Measurements from ENCODE around the gene CYP2A7.
"Not testable (repeated sequence)": the region's sequence is repeated elsewhere in the genome, so short reads cannot be mapped to it uniquely, and the experiment has no call there.

CYP2A7 gene, protein sequence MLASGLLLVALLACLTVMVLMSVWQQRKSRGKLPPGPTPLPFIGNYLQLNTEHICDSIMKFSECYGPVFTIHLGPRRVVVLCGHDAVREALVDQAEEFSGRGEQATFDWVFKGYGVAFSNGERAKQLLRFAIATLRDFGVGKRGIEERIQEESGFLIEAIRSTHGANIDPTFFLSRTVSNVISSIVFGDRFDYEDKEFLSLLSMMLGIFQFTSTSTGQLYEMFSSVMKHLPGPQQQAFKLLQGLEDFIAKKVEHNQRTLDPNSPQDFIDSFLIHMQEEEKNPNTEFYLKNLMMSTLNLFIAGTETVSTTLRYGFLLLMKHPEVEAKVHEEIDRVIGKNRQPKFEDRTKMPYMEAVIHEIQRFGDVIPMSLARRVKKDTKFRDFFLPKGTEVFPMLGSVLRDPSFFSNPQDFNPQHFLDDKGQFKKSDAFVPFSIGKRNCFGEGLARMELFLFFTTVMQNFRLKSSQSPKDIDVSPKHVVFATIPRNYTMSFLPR

DNA sequence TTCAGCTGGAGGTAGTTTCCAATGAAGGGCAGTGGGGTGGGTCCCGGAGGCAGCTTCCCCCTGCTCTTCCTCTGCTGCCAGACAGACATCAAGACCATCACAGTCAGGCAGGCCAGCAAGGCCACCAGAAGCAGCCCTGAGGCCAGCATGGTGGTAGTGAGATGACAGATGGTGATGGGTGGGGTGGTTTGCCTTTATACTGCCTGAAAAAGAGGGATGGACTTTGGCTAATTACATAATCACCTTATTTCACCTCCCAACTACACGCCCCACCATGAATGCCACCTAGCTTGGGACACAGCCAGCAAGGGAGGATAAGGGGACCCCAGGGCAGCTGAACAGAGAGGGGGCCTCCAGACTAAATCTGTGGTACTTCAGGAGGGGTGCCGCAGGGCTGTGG is at the start of gene CYP2A7:
Gene CYP2A7 (minus strand): TSS at position 170 of the 400 bp plus-strand sequence. CDS start 21 bp downstream, at position 149.
- not testable (repeated sequence) for DNase-seq

GRCh38 chr19:40930799-40931198 is 48.8 kb upstream of the CYP2A7 start:
- not testable (repeated sequence) for DNase-seq

- not testable (repeated sequence) for DNase-seq
Observed at GRCh38 chr19:40929942-40930341, 47.9 kb upstream of the CYP2A7 start.

DNA sequence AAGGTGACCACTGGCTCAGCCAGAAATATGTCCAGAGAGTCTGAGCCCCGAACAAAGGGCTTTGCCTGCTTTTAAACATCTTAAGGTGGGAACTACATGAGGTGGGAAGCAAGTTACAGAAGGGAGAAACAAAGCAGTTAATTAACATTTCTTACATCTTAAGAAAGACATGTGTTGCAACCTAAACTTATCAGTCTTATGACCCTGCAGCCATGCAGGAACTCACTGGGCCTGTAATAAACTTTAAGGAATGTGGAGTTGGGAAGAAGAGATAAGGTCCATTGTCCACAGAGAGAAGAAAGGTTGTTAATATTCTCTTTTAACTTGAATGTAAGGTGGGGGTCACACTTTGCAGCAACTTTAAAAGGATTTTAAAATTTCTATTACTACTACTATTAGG is 46.8 kb upstream of the CYP2A7 start:
- DNase-seq, result no peak

DNA sequence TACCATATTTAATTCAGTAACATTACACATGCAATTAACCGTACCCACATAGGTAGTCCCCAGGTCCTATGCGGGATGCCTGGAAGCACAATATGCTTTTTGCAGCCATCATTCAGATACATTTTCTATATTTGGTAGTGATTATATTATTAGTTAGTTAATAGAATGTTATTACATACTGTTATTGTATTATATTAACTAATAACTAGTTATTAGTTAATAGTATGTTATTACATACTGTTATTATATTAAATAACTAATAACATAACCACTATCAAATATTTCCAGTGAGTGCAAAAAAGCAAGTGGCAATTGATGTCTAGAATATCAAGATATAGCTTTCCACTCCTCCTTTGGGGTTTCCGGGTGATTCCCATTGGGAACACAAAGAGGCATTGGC is 45.5 kb upstream of the CYP2A7 start:
- DNase-seq, result no peak

DNA sequence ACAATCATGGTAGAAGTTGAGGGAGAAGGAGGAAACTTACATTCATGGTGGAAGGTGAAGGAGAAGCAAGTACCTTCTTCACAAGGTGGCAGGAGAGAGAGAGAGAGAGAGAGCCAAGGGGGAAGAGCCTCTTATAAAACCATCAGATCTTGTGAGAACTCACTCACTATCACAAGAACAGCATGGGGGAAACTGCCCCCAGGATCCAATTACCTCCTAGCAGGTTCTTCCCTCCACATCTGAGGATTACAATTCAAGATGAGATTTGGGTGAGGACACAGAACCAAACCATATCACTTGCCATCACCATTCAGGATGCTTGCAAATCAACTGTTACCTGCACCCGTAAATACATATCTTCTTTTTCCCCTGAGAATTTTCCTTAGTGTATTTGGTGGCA is 44.2 kb upstream of the CYP2A7 start:
- not testable (repeated sequence) for DNase-seq

GRCh38 chr19:40923934-40924391 is 41.9 kb upstream of the CYP2A7 start:
- DNase-seq, result no peak

GRCh38 chr19:40922237-40923160 is 40.5 kb upstream of the CYP2A7 start:
- DNase-seq, result not testable (repeated sequence)

DNA sequence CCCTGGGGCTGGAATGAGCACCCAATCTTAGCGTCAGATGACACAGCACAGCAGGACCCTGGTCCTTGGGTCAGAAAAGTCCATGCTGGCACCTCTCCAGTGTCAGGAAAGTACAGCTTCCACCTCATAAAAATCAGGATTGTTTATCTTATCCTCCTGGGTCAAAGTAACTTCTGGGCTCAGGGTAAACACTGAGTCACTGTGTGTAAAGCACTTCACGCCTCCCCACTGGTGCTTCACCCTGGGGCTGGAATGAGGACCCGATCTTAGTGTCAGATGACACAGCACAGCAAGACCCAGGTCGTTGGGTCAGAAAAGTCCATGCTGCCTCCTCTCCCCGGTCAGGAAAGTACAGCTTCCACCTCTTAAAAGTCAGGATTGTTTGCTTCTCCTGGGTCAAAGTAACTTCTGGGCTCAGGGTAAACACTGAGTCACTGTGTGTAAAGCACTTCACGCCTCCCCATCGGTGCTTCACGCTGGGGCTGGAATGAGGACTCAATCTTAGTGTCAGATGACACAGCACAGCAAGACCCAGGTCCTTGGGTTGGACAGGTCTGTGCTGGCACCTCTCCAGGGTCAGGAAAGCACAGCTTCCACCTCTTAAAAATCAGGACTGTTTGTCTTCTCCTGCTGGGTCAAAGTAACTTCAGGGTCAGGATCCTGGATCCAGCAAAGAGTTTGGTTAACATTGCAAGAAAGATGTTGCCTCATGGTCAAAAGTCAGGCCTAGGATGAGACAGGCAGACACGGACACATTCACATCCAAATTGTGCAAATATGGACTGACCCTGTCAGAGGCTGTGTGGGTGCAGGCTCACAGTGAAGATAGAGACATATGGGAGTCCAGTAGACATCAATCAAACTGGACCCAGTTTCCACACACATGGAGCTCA is 39.2 kb upstream of the CYP2A7 start:
- DNase-seq, result no peak

DNA sequence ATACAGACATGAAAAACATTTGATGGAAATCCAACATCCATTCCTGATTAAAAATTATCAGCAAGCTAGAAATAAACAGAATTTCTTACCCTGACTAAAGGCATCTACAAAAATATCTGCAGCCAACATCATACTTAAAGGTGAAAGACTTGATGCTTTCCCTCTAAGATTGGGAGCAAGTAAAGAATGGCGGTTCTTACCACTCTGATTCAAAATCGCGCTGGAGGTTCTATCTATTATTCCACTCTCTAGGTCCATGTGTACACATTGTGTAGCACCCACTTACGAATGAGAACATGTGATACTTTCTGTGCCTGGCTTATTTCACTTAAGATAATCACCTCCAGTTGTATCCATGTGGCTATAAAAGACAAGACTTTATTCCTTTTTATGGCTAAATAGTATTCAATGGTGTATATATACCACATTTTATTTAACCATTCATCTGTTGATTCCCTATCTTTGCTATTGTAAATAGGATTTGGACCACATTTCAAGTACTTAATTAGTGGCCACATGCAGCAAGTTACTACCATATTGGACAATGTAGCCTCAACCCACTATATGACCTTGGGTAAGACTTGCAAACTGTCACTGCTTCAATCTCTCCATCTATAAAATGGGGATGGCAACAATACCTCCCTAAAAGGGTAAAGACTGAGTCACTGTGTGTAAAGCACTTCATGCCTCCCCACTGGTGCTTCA is 38.4 kb upstream of the CYP2A7 start:
- no peak for DNase-seq

DNA sequence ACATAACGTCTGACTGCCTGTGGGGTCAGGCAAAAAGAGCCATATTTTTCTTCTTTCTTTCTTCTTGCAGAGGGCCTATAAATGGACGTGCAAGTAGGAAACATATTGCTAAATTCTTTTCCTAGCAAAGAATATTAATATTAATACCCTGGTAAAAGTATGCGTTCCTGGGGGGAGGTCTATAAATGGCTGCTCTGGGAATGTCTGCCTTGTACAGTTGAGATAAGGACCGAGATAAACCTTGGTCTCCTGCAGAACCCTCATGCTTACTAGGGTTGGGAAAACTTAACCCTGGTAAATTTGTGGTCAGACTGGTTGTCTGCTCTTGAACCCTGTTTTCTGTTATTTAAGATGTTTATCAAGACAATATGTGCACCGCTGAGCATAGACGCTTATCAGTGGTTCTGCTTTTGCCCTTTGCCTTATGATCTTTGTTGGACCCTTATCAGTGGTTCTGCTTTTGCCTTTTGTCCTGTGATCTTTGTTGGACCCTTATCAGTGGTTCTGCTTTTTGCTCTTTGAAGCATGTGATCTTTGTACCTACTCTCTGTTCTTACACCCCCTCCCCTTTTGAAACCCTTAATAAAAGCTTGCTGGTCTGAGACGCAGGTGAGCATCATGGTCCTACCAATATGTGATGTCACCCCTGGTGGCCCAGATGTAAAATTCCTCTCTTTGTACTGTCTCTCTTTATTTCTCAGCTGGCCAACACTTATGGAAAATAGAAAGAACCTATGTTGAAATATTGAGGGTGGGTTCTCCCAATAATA is 37.7 kb upstream of the CYP2A7 start:
- DNase-seq, result not testable (repeated sequence)

DNA sequence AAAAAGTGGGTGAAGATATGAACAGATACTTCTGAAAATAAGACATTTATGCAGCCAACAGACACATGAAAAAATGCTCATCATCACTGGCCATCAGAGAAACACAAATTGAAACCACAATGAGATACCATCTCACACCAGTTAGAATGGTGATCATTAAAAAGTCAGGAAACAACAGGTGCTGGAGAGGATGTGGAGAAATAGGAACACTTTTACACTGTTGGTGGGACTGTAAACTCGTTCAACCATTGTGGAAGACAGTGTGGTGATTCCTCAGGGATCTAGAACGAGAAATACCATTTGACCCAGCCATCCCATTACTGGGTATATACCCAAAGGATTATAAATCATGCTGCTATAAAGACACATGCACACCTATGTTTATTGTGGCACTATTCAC is 36.3 kb upstream of the CYP2A7 start:
- not testable (repeated sequence) for DNase-seq

DNA sequence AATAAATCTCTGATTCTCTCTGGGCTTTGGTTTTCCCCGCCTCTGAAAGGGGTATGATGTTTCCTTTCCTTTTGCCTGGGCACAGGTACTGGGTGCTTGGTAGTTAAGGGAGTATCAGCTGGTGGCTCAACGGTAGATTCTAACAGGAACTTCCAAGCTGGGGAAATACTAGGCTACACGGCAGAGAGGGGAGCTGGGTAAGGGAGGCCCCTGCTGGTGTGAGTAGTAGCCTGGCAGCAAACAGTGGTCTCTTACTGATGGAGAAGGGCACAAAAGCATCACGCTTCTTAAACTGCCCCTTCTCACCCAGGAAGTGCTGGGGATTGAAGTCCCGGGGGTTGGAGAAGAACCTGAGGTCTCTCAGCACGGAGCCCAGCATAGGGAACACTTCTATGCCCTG is 26.9 kb upstream of the CYP2A7 start:
- DNase-seq, result no peak

DNA sequence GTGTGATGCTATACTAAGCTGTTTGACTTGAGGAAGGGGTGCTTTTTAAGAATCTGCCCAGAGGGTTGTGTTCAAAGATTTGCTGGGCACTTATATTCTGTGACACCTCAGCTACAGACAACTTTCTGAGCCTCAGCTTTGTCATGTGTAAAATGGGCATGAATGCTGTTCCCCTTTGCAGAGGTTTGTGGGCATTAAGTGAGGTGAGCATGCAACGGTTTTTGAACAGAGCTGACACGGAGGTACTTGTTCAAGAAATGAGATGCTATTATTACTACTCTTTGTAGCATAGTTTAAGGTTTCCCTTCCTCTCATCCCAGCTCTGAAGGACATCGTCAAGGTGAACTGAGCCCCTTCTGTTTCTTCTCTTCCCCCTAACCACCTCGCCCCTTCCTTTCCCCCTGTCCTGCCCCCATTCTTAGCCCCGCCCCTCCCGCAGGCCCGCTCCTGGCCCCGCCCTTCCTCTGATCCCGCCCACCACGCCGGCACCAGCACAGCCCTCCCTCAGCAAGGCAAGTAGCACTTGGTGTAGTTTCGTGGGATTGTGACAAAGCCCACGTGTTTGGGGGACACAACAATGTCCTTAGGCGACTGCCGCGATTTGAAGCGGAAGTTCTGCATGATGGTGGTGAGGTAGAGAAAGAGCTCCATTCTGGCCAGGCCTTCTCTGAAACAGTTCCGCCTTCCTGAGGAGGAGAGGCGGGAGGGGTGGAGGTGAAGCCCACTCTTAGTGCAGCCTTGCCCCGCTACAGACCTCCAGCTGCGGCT is 26.1 kb upstream of the CYP2A7 start:
- no peak for DNase-seq

GRCh38 chr19:40906512-40906911 is 24.5 kb upstream of the CYP2A7 start:
- DNase-seq, result no peak

- not testable (repeated sequence) for DNase-seq
Observed at GRCh38 chr19:40904673-40905156, 22.7 kb upstream of the CYP2A7 start.

- not testable (repeated sequence) for DNase-seq
Observed at GRCh38 chr19:40901975-40902750, 20.1 kb upstream of the CYP2A7 start.

GRCh38 chr19:40900521-40900920 is 18.5 kb upstream of the CYP2A7 start:
- DNase-seq, result not testable (repeated sequence)

DNA sequence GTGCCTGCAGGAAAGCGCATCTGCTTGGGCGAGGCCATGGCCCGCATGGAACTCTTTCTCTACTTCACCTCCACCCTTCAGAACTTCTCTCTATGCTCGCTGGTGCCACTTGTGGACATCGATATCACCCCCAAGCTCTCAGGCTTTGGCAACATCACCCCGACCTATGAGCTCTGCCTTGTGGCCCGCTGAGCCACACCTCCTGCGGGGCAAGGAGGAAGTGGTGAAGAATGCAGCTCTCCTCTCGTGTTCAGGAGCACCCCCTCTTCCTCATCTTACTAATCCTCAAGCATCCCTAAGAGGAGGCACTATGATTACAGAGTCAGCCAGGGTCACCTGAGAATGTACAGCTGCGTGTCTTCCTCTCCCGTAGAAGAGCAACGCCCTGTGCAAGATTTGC is 17.9 kb upstream of the CYP2A7 start:
- DNase-seq, result not testable (repeated sequence)

Measured in eye (tissue), 1 donor.